Measurements from ENCODE around the gene ST6GALNAC3.
"Not testable (repeated sequence)": the region's sequence is repeated elsewhere in the genome, so short reads cannot be mapped to it uniquely, and the experiment has no call there.

Gene ST6GALNAC3

DNA sequence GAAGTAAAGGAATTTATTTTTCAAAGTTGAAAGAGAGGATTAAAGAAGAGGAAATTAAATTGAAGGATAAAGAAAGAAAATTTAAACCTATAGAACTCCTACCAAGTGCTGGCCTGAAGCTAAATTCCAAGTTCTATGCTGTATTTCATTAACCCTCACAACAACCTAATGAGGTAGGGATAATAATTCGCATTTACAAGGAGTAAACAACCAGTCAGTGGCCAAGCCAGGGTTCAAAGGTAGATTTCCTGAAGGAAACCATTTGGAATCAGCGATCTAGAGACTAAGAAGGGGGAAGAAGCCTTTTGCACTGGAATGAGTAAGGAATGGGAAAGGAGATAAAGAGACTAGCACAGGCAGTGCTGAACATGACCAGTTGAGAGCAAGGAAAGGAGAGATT, 526.9 kb downstream of the ST6GALNAC3 start:
- DNase-seq = no peak

DNA sequence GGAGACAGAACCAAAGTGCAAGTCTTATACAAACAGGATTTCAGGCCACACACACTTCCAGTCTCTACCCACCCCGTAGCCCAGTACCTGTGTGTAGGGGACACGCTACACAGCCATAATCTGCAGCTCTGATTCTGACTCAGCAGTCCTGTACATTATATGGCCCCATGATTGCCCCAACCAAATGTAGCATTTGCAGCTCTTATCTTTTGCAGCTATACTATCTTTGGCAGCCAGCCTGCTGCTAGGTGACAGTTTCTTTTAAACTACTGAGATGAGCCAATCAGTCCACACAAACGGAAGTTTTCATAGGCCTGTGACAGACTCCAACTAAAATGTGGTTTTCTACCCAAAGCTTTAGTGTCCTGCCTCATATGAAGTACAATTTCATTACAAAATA, 533.2 kb downstream of the ST6GALNAC3 start:
- DNase-seq = no peak

DNA sequence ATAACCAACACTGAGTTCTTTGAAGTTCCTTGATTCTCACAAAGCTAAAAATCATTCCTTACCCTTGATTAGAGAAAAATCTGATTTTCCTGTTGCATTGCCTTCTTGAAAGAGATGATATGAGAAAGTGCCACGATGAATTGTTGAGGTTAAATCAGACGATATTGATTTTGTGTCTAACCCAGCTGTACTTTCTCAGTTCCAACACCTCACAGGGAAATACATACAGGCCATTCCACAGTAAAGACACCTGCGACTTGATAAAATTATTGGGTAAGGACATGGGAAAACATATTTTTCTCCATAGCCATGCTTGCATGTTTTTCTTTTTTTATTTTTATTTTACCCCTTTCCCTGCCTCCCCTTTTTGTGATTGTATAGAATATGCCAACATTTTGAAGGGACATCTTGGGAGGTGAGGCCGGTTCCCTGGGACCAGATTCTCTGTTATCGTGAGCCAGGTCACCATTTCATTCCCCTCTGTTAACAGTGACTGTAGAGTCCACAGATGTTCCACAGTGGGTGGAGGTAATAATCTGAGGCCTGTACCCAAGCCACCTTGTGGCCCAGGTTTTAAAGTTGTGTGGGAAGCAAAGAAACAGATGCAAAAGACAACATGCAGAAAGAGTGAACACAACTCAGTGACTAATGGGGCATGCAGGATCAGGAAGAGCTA, 537.4 kb downstream of the ST6GALNAC3 start:
- no peak for DNase-seq

DNA sequence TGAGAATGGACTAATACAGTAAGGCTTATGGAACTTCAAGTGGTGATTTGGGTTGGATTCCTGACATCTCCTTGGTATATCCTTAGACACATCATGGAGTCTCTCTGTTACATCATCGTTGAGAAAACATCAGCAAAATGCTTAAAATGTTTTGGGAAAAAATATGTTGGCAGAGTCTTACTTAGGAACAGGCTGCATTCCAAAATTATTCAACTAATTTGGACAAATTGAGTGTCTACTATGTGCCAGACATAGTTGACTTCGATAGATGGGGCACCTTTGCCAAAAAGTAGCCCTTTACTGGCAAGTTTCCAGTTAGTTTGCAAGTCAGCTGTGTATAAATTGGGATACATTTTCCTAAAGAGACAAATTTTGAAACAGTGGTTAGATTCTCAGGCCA, 539.3 kb downstream of the ST6GALNAC3 start:
- no peak for DNase-seq

DNA sequence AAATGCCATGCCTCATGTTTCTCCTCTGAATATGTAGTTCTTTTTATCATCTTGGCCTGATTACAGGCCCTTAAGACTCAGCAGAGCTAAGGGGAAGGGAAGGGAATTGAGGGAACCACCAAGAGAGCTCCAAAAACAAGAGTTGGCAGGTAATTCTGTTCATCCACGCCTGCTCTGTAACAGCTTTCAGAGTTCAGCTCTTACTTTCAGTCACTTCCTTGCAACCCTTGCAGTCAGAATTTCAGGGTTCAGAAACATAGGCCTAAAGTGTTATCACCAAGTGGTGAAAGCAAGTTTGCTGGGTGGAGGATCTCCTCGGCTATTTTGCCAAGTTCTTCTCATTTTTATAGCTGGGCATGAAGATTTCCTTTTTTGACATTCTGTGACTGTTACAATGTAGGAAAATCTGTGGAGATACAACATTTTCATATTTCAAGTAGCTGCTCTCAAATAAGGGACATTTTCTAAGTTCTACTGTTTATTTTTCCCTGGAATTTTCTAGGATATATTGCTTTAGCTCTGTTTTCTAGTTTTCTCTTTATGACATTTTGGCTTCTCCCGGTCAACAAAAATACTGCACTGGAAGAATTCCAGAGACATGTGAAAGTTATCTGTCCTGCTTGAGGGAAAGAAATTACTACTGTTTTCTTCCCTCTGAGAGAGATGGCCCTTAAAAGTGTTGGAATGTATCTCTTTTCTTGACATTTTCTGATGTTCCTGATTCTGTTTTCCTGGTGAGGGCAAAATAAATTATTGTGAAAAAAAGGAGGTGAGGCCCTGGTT, 540.9 kb downstream of the ST6GALNAC3 start:
- DNase-seq = no peak

DNA sequence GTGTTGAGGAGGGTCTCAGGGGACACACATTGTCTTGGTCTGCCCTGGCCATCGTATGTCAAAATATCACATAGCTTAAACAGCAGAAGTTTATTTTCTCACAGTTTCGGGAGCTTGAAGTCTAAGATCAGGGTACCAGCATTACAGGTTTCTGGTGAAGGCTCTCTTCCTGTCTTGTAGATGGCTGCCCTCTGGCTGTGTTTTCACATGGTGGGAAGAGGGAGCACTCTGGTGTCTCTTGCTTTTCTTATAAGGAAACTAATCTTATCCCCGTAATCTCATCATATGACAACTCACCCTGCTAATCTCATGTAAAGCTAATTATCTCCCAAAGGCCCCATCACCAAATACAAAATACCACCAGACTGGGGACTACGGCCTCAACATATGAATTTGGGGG, 545.8 kb downstream of the ST6GALNAC3 start:
- DNase-seq = no peak

DNA sequence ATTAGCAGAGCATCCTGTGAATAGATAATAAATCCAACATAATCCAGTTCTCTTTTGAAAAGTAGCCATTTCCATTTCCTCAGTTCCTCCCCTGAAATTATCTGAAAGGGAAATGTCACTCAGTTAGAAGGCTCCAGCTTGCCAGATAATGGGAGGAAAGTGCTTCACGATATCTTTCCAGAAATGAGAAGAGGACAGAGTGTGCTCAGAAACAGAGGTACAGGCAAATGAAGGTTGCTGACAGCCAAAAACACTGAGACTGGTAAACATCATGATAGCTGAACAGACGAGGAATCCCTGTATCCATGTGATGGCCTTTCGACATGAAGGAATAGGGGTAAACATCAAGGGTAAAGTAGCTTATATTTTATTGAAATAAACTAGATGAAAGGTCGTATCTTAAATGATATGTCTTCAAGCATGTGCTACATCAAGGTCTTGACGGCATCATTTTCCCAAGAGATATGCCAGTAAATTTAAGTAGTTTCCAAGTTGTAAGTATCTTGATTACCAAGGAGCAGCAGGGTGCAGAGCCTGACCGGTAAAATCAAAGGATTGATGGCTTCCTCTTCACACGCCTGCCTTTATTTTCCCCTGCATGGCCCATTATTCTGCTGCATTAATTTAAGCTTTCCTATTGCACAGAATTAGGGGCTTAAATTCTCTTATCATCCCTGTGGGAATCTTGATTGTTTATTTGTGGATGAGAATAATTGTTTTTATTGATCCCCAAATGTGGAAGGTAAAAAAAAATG, 548.4 kb downstream of the ST6GALNAC3 start:
- no peak for DNase-seq

DNA sequence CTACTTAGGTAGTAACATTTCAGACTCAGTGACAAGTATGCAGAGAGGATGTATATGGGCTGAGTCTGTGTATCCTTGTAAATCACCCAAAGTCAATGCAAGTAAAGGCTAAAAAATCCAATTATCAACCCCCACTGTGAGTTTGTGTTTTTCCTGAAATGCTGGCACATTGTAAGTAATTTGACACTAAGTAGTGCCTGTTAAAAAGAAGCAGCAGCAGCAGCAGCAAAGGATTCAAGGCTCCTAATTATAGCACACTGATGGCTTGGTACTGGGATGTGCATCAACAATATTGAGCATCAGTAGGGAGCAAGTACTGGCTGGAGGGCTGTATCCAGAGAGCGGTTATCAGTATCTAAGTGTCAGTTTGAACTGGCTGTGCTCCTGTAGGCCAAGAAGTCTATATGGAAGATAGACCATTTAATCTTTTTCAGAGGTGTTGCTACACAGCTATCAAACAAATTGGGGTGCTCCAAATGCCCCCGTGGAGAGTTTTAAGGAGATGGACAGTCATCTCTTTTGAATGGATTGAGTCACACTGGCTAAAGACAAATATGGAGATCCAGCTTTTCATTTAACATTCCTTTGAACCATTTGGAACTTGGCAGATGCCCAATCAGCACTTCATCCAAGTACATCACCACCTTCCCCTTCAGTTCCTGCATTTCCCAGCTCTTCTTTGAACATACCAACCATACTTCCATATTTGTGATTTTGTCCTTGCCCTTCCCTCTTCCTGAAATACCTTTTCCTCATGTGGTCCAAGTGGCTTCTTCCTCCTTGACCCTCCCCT, 551.5 kb downstream of the ST6GALNAC3 start:
- DNase-seq = no peak

DNA sequence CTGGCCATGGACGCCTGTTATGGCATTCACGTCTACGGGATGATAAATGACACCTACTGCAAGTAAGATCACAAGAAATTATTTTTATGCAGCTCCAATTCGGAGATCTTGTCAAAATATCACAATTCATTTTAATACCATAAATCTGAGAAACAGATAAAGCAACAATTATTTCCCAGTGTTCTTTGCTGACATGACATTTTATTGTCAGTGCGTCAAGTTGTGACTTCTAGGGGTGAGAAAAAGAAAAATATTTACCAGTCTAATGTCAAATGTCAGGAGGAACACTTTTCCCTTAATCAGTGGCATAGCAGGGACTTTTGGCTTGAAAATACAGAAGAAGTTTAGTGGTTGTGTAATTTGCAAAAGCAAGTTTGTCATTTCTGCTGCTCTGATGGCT, 553.0 kb downstream of the ST6GALNAC3 start:
- no peak for DNase-seq

DNA sequence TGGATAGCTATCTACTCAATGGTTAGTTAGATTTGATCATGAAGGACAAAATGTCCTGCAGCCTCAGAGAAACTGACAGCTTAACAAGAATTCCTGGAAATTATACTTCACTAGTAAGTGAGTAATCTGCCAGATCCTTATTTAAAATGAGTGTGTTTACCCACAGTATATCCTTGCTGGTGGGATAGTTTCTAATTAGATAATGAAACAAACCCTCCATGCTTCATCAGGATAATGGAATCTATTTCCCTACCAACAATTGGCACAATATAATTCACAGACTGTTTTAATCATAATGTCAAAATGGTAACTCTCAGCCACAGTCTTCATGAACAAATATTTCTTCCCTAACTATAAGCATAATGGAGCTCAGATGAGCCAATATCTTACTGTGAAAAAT, 553.4 kb downstream of the ST6GALNAC3 start:
- DNase-seq = no peak

DNA sequence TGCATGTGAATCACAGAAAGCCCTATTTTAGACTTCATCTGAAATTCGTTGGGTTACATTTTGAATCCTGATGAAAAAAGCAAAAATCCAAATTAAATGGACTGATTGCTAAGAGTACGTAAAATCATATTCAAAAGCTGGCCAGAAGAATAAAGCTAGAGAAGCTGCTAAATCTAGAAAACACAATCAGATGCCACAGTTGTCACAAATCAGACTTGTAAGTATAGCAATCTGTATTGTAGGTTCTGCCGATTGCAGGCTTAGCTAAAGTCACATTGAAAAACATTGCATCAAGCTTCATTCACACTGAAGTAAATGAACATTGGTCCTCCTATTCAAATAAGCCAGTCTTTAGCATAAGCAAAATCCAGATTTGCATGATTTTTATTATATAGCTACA, 557.6 kb downstream of the ST6GALNAC3 start:
- no peak for DNase-seq

DNA sequence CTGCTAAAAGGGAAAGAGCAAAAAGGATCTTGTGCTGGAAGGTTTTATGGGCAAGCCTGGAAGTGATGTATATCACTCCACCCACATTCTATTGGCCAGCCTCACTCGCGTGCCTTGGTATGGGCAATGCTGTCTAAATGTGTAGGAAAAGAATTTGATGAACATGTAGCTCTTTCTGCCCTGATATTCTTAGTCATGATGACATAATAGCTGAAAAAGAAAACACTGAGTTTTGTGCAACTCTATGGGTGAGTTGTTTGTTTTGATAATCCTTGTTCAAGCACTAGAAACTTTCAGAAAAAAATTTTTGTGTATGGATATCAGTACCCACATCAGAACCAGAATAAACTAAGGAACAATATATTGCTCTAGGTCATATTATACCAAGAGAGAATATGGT, 561.2 kb downstream of the ST6GALNAC3 start:
- DNase-seq = no peak

DNA sequence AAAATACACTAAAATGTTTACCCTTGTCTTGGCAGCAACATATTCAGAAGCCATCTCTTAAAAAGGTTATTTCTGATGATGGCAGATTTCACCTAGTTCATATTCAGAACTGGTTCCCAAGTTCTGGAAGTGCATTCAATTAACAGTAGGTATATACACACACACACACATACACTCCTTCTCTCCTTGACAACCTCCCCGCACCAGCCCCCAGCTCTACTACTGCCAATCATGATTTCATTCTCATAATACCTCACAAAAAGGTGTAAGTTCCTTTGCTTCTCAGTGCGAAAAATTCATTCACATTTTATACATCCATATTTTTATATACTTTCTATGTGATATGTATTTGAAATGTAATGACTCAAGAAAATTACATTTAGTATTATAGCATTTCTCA, 564.6 kb downstream of the ST6GALNAC3 start:
- DNase-seq = no peak

DNA sequence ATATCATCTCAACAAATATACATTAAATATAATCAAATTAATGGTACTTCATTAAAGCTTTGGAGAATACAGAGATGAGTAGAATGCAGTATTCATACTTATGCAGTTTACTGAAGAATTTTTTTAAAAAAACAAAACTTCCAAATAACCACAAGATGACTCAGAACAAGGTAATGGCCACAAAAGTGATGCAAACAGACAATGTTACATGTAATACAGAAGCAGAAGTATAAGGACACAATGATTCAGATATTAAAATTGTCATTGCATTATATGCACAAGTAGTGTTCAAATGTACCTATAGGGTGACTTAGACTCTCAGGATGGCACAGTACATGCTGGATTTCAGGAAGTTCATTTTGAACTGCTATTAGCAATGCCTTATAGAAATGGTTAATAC, 565.5 kb downstream of the ST6GALNAC3 start:
- DNase-seq = no peak

DNA sequence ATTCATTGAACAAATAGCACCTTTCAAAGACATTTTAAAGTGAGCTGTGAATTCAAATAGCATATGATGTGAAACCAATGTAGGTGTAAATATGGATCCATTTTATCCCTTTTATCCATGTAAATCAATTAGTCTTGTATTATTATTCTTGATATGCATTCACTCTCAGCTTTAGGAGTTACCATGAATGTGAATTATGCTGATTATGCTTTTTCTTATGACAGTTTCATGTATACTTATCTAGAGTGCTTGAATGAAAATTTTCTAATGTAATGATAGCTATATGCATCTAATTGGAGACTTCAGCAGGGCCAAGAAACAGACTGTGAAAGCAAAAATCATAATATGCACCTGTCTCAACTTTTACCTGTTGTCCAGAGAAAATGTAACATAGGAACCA, 566.2 kb downstream of the ST6GALNAC3 start:
- DNase-seq = no peak

DNA sequence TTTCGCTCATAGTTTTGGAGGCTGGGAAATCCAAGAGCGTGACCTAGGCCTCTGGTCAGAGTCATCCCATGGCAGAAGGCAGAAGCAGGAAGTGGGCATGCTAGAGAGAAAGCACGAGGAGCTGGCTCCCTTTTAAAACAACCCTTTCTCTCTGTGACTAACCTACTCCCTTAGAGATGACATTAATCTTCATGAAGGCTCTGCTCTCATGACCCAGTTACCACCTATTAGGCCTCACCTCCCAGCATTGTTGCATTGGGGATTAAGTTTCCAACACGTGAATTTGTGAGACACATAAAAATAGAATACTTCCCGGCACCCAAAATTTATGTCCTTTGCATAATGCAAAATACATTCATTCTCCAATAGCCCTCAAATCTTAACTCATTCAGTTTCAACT, 569.6 kb downstream of the ST6GALNAC3 start:
- no peak for DNase-seq

DNA sequence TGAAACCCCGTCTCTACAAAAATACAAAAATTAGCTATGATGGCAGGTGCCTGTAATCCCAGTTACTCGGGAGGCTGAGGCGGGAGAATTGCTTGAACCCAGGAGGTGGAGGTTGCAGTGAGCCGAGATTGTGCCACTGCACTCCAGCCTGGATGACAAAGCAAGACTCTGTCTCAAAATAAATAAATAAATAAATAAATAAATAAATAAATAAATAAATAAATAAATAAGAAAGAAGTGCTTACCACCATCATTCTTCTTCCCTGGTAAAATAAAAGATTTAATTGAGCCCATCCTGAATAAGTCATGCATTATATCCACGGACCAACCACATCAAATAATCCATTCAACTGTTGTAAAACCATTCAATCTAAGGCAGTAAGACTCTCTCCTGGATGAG, 578.3 kb downstream of the ST6GALNAC3 start:
- not testable (repeated sequence) for DNase-seq

DNA sequence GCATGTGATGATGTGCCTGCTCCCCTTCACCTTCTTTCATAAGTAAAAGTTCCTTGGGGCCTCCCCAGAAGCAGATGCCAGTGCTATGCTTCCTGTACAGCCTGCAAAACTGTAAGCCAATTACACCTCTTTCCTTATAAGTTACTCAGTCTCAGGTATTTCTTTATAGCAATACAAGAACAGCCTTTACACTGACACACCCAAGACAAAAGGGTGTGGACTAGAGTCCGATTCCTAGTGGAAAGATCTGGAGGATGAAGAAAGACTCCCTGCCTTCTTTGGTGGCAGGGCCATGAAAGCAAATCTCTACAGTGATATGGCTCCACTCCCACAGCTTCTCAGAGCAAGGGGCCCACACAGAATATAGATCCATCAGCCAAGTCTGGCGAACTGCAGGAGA, 583.1 kb downstream of the ST6GALNAC3 start:
- no peak for DNase-seq

DNA sequence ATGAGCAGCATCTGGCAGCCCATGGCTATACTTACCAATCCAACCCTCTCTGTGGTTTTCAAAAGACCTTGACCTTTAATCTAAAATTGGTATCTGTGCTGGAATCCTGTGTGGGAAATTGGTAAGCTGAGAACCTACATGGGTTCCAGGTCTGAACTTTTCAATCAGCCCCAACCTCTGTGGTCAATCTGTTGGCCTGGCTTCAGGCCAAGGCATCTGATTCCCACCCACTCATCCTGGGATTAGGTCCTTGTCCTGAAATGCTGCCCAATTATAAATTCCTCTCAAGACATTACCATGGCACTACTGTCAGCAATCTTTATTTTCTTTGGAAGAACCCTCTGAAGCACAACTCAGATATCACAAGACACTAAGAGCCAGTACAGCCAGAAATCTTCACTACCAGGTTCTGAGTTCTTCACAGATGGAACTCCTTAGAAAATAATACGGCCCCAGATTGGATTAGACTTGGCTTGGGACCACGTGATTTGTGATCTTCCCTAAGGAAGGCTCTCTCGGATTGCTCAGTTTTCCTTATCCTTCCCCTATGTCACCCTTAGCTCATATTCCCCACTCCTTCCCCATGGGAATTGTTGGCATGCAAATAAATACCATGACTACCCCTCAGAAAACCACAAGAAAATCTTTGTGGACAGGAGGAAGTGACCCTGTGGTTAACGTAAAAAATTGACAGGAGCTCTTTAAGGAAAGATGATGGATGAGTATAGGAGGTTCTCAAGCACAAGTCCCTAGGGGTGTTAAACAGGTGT, 584.8 kb downstream of the ST6GALNAC3 start:
- peak; percentile 67 for DNase-seq

DNA sequence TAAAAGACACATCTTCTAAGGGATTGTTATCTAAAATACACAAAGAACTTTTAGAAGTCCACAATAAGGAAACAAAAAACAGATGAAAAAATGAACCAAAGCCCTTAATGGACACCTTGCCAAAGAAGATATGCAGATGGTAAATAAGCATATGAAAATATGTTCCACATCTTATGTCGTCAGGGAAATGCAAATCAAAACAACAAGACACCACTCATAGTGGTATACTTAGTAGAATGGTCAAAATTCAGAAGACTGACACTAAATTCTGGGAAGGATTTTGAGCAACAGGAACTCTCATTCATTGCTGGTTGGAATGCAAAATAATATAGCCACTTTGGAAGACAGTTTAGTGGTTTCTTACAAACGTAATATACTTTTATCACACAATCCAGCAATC, 587.0 kb downstream of the ST6GALNAC3 start:
- no peak for DNase-seq

DNA sequence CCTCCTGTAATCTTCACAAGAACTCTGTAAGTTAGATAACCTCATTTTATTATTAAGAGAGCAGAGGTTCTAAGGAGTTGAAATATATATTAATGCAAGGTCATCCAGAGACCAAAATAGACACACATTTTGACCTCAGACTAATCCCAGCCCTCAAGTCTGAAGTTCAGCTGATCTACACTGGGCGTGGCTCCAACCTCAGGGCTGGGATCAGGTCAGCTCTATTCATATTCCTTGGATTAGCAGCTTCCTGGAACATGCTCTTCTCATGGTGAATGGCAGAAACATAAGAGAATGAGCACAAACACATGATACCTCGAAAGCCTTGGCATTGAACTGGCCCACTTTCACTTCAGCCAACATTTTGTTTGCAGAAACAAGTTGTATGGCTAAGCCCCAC, 592.0 kb downstream of the ST6GALNAC3 start:
- DNase-seq = no peak

DNA sequence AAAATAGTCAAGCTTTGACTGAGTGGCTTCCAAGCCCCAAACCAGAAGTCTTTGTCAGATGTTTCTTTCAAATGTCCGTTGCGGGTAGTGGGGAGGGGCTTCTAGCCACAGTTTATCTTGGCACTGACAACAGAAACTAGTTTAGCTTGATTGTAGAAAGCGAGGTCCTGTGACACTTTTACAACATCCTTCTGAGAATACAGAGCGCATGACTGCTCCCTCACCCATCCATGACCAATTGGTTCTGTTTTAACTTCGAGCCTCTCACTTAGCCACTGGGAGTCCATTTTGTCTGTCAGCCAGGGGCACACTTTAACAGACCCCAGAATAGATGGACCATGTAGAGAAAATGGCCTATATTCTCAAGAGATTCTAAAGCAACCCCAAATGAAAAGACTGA, 593.5 kb downstream of the ST6GALNAC3 start:
- no peak for DNase-seq

Measured in T1000 (cell line).